ENCODE data around the gene IL2RA. TPM values are rescaled to one million over a fixed set of nuclear protein-coding genes. Genes with fewer than 3 reads are reported as not detected.

The IL2RA gene
- total RNA-seq, 4 donors from 2014 or later = 0.79 to 1.1 TPM; not detected in 2

DNA sequence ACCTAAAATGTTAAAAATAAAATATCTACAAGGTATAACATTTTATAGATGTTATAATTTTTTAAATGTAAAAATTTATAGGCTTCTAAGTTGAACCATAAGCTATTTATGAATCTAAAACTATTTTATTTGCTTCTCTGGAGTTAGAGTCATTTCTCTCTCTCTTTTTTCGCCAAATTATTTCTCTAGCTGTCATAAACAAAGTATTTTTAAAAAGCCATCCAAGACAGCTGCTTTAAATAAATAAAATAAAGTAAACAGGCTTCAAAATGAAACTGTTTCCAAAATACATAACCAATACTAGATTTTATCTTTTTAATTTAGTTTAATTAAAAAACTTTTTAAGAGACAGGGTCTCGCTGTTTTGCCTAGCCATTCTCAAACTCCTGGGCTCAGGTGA is 72.4 kb downstream of the IL2RA start:
- in situ Hi-C loops (cut with MboI; ENCODE audit: low pct_ligation_motif_present in 1 of 4, low pct_unique_long_range_greater_than_20kb in 1 of 4, low sequenced_read_pairs in 3 of 4) = no loop called here

DNA sequence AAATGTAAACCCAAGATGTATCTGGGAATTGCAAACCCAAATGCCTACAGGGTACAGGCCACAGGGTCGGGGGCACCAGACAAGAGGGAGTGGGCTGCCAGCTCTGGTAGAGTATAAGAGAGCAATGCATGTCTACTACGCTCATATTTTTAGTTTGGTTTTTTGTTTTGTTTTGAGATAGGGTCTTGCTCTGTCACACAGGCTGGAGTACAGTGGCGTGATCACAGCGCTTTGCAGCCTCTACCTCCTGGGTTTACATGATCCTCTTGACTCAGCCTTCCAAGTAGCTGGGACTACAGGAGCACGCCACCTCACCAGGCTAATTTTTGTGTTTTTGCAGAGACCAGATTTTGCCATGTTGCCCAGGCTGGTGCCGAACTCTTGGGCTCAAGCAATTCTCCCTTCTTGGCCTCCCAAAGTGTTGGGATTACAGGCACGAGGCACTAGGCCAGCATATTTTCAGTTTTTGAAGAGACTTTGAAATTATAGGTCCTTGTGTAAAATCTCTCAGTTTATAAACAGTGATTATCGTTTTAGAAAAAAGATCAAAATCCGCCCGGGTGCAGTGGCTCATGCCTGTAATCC is 73.7 kb downstream of the IL2RA start:
- no peak for DNase-seq
- TF ChIP-seq POLR2AphosphoS5 (IDR thresholded peaks at IDR 0.05) (no peak), POLR2A (IDR thresholded peaks at IDR 0.05) (no peak), EP300 (IDR thresholded peaks at IDR 0.05; ENCODE audit: low read depth) (no peak)
- TF ChIP-seq, protein P1, sequence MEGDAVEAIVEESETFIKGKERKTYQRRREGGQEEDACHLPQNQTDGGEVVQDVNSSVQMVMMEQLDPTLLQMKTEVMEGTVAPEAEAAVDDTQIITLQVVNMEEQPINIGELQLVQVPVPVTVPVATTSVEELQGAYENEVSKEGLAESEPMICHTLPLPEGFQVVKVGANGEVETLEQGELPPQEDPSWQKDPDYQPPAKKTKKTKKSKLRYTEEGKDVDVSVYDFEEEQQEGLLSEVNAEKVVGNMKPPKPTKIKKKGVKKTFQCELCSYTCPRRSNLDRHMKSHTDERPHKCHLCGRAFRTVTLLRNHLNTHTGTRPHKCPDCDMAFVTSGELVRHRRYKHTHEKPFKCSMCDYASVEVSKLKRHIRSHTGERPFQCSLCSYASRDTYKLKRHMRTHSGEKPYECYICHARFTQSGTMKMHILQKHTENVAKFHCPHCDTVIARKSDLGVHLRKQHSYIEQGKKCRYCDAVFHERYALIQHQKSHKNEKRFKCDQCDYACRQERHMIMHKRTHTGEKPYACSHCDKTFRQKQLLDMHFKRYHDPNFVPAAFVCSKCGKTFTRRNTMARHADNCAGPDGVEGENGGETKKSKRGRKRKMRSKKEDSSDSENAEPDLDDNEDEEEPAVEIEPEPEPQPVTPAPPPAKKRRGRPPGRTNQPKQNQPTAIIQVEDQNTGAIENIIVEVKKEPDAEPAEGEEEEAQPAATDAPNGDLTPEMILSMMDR (IDR thresholded peaks at IDR 0.05) = no peak
- Histone ChIP-seq H3K36me3 (no peaks in the 10 kb centered on the region), H3K9me3 (peaks cover 0 to 6% of the 10 kb centered on the region in 2 donors), H3K27me3 (no peaks in the 10 kb centered on the region), H3K4me3 (no peak overlapping the region), H3K4me1 (peaks cover 0 to 11% (median 0%) of the 10 kb centered on the region in 4 donors), H3K27ac (peak overlapping the region in 3 of 4 donors; percentile 17 to 57 (median 39))
- WGBS, 2 donors (ENCODE audit: low coverage in 1 of 2) = 90 to 100% methylated on average over 3 to 10 of the region's 10 CpGs
- in situ Hi-C loops (cut with MboI; ENCODE audit: low pct_ligation_motif_present in 1 of 4, low pct_unique_long_range_greater_than_20kb in 1 of 4, low sequenced_read_pairs in 3 of 4) (no loop called here), intact Hi-C loops (cut with DNase I; ENCODE audit: low total_unique reads) (no loop called here)

More for the DNA sequence above, 72.4 kb downstream of the IL2RA start:
- intact Hi-C loops (cut with DNase I; ENCODE audit: low total_unique reads) = no loop called here
- Histone ChIP-seq H3K4me3 (no peak overlapping the region), H3K36me3 (no peaks in the 10 kb centered on the region), H3K4me1 (peaks cover 0 to 11% (median 0%) of the 10 kb centered on the region in 4 donors), H3K27me3 (no peaks in the 10 kb centered on the region), H3K27ac (peak overlapping the region in 2 of 4 donors; percentile 39 to 57), H3K9me3 (peaks cover 4 to 6% of the 10 kb centered on the region in 2 donors)
- no peak for TF ChIP-seq EP300 (IDR thresholded peaks at IDR 0.05; ENCODE audit: low read depth)
- no peak for TF ChIP-seq POLR2A (IDR thresholded peaks at IDR 0.05)
- TF ChIP-seq, protein P1 (IDR thresholded peaks at IDR 0.05) = no peak
- TF ChIP-seq POLR2AphosphoS5 (IDR thresholded peaks at IDR 0.05) = no peak
- DNase-seq = no peak
- 79 to 80% methylated on average over 2 of the region's 2 CpGs for WGBS, 2 donors (ENCODE audit: low coverage in 1 of 2)

DNA sequence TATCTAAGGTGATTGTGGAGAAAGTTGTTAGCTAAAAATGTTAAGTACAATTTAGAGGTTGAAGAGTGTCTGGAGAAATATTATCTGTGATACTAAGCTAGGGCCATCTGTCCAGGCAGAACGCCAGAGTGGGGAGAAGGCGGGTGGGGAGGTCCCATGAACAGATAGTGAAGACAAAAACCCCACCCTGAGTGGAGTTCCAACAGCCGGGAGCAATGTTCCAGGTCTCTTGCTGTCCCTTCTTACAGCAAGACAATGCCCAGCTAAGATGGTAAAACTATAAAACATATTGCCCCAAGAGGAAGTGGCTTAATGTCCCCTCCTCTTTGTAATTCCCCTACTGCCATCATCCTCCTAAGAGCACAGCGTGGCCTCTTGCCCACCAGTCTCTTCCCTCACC is 74.4 kb downstream of the IL2RA start:
- Histone ChIP-seq H3K27ac (peak overlapping the region in 3 of 4 donors; percentile 17 to 57 (median 21)), H3K4me3 (no peak overlapping the region), H3K4me1 (peaks cover 0 to 11% (median 0%) of the 10 kb centered on the region in 4 donors), H3K9me3 (peaks cover 0 to 6% of the 10 kb centered on the region in 2 donors), H3K27me3 (no peaks in the 10 kb centered on the region), H3K36me3 (no peaks in the 10 kb centered on the region)
- intact Hi-C loops (cut with DNase I; ENCODE audit: low total_unique reads) = no loop called here
- TF ChIP-seq, protein P1 (IDR thresholded peaks at IDR 0.05) = no peak
- no peak for TF ChIP-seq EP300 (IDR thresholded peaks at IDR 0.05; ENCODE audit: low read depth)
- TF ChIP-seq POLR2AphosphoS5 (IDR thresholded peaks at IDR 0.05) = no peak
- TF ChIP-seq POLR2A (IDR thresholded peaks at IDR 0.05) = no peak
- in situ Hi-C loops (cut with MboI; ENCODE audit: low pct_ligation_motif_present in 1 of 4, low pct_unique_long_range_greater_than_20kb in 1 of 4, low sequenced_read_pairs in 3 of 4) = no loop called here
- 53 to 83% methylated on average over 1 to 4 of the region's 4 CpGs for WGBS, 2 donors (ENCODE audit: low coverage in 1 of 2)
- DNase-seq = no peak

DNA sequence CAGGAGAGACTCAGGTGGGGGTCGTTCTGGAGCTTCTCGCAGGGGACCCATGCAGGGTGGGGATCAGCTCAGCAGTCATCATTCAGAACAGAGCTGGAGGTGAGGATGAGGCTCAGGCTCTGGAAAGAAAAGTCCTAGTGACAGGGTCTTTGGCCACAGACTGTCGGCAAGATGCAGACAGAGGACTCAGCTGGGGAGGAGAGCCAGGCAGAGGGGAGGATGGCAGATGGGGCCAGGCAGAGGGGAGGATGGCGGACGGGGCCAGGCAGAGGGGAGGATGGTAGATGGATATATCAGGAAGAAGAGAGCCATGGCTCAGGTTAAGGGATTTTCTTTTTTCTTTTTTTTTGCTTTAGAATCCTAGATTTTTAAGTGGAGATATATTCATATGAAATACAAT is 77.1 kb downstream of the IL2RA start:
- no peak for DNase-seq
- Histone ChIP-seq H3K4me1 (peaks cover 0 to 11% (median 0%) of the 10 kb centered on the region in 4 donors), H3K27me3 (no peaks in the 10 kb centered on the region), H3K4me3 (no peak overlapping the region), H3K27ac (peak overlapping the region in 2 of 4 donors; percentile 8 to 51), H3K36me3 (no peaks in the 10 kb centered on the region), H3K9me3 (no peaks in the 10 kb centered on the region)
- in situ Hi-C loops (cut with MboI; ENCODE audit: low pct_ligation_motif_present in 1 of 4, low pct_unique_long_range_greater_than_20kb in 1 of 4, low sequenced_read_pairs in 3 of 4) (no loop called here), intact Hi-C loops (cut with DNase I; ENCODE audit: low total_unique reads) (no loop called here)
- TF ChIP-seq POLR2AphosphoS5 (IDR thresholded peaks at IDR 0.05) (no peak), EP300 (IDR thresholded peaks at IDR 0.05; ENCODE audit: low read depth) (no peak), POLR2A (IDR thresholded peaks at IDR 0.05) (no peak)
- TF ChIP-seq, protein P1 (IDR thresholded peaks at IDR 0.05) = no peak
- WGBS, 2 donors (ENCODE audit: low coverage in 1 of 2) = 89 to 96% methylated on average over 5 of the region's 5 CpGs
